Dendritic cell treated with granulocyte-macrophage colony-stimulating factor and Interleukin-4, amounts not matched to agents 40 ng/mL and 50 ng/mL, for 4 days (primary cell): ENCODE measurements around the gene MUC3A.
"Not testable (repeated sequence)": the region's sequence is repeated elsewhere in the genome, so short reads cannot be mapped to it uniquely, and the experiment has no call there.

Source experiments
- H3K27ac Mint-ChIP-seq: one replicate; pipeline ENCODE4 v1.8.0; 2022; ENCODE audit warnings: mild to moderate bottlenecking, mixed read lengths
- H3K27me3 Mint-ChIP-seq: one replicate; pipeline ENCODE4 v1.8.0; 2022; ENCODE audit warnings: mild to moderate bottlenecking, mixed read lengths
- H3K36me3 Mint-ChIP-seq: one replicate; pipeline ENCODE4 v1.8.0; 2022; ENCODE audit warnings: low read depth, mixed read lengths
- H3K4me1 Mint-ChIP-seq: one replicate; pipeline ENCODE4 v1.8.0; 2022; ENCODE audit warnings: low read depth, mixed read lengths
- H3K4me3 Mint-ChIP-seq: one replicate; pipeline ENCODE4 v1.8.0; 2022; ENCODE audit warnings: mild to moderate bottlenecking, moderate library complexity, mixed read lengths
- H3K9me3 Mint-ChIP-seq: one replicate; pipeline ENCODE4 v1.8.0; 2022; ENCODE audit warnings: mixed read lengths
- intact Hi-C: fragments of 100-400 bp; cut with micrococcal nuclease; formaldehyde crosslinking; loops from one replicate; pipeline ENCODE4 v1.15.0; 2022

MUC3A gene

GRCh38 chr7:100999334-100999733, 50.0 kb downstream of the MUC3A start:
- H3K36me3 Mint-ChIP-seq, H3K4me3 Mint-ChIP-seq: not testable (repeated sequence)
- H3K9me3 Mint-ChIP-seq = peaks cover 23% of the 10 kb centered on the region

GRCh38 chr7:101000025-101000424, 50.7 kb downstream of the MUC3A start:
- H3K36me3 Mint-ChIP-seq, H3K4me3 Mint-ChIP-seq, intact Hi-C loops, H3K27me3 Mint-ChIP-seq, H3K4me1 Mint-ChIP-seq, H3K27ac Mint-ChIP-seq: not testable (repeated sequence)
- H3K9me3 Mint-ChIP-seq = peaks cover 23% of the 10 kb centered on the region

More at GRCh38 chr7:100999334-100999733, 50.0 kb downstream of the MUC3A start:
- intact Hi-C loops, H3K4me1 Mint-ChIP-seq, H3K27me3 Mint-ChIP-seq, H3K27ac Mint-ChIP-seq: not testable (repeated sequence)

- H3K36me3 Mint-ChIP-seq, H3K4me3 Mint-ChIP-seq, intact Hi-C loops, H3K27me3 Mint-ChIP-seq, H3K4me1 Mint-ChIP-seq, H3K27ac Mint-ChIP-seq: not testable (repeated sequence)
- H3K9me3 Mint-ChIP-seq = peaks cover 23% of the 10 kb centered on the region
Observed at GRCh38 chr7:101002333-101002732, 53.0 kb downstream of the MUC3A start.

- peaks cover 11% of the 10 kb centered on the region for H3K9me3 Mint-ChIP-seq
- H3K36me3 Mint-ChIP-seq, intact Hi-C loops, H3K4me1 Mint-ChIP-seq, H3K4me3 Mint-ChIP-seq, H3K27ac Mint-ChIP-seq: not testable (repeated sequence)
- peaks cover 13% of the 10 kb centered on the region for H3K27me3 Mint-ChIP-seq
Observed at GRCh38 chr7:101007361-101007760, 58.0 kb downstream of the MUC3A start.

GRCh38 chr7:101009629-101010028, 60.3 kb downstream of the MUC3A start:
- intact Hi-C loops = no loop called here
- Mint-ChIP-seq H3K4me3 (no peak overlapping the region), H3K9me3 (no peaks in the 10 kb centered on the region), H3K27ac (no peak overlapping the region), H3K27me3 (peaks cover 20% of the 10 kb centered on the region), H3K36me3 (no peaks in the 10 kb centered on the region), H3K4me1 (no peaks in the 10 kb centered on the region)

- H3K4me1 Mint-ChIP-seq = peaks cover 21% of the 10 kb centered on the region
- no peaks in the 10 kb centered on the region for H3K36me3 Mint-ChIP-seq
- intact Hi-C loops = no loop called here
- H3K9me3 Mint-ChIP-seq = no peaks in the 10 kb centered on the region
- no peak overlapping the region for H3K4me3 Mint-ChIP-seq
- peaks cover 41% of the 10 kb centered on the region for H3K27me3 Mint-ChIP-seq
- H3K27ac Mint-ChIP-seq = no peak overlapping the region
Observed at GRCh38 chr7:101012931-101013330, 63.6 kb downstream of the MUC3A start.

GRCh38 chr7:101015626-101016025, 66.3 kb downstream of the MUC3A start:
- no peak overlapping the region for H3K4me3 Mint-ChIP-seq
- intact Hi-C loops = no loop called here
- no peaks in the 10 kb centered on the region for H3K9me3 Mint-ChIP-seq
- H3K27ac Mint-ChIP-seq = peak overlapping the region; percentile 92
- peaks cover 36% of the 10 kb centered on the region for H3K4me1 Mint-ChIP-seq
- H3K27me3 Mint-ChIP-seq = peaks cover 51% of the 10 kb centered on the region
- no peaks in the 10 kb centered on the region for H3K36me3 Mint-ChIP-seq

- Mint-ChIP-seq H3K9me3 (no peaks in the 10 kb centered on the region), H3K4me3 (peak overlapping the region; percentile 67), H3K27me3 (peaks cover 59% of the 10 kb centered on the region), H3K4me1 (peaks cover 36% of the 10 kb centered on the region), H3K27ac (peak overlapping the region; percentile 92), H3K36me3 (no peaks in the 10 kb centered on the region)
- intact Hi-C loops = no loop called here
Observed at GRCh38 chr7:101017064-101017777, 67.9 kb downstream of the MUC3A start.
